WI38 (cell line): ENCODE data around the gene SCAND1.
"Not testable (repeated sequence)": the region's sequence is repeated elsewhere in the genome, so short reads cannot be mapped to it uniquely, and the experiment has no call there.

Source experiments
- H3K4me3 ChIP-seq: 2 replicates; pipeline ENCODE4 v1.5.1; 2011; ENCODE audit warnings: low read depth, mild to moderate bottlenecking, control low read depth, low read length
- TF ChIP-seq, protein P1 (sequence below): IDR thresholded peaks from 2 replicates; pipeline ENCODE4 v1.5.1; 2012; ENCODE audit warnings: low read depth, mild to moderate bottlenecking, control low read depth, low read length

SCAND1 gene

DNA sequence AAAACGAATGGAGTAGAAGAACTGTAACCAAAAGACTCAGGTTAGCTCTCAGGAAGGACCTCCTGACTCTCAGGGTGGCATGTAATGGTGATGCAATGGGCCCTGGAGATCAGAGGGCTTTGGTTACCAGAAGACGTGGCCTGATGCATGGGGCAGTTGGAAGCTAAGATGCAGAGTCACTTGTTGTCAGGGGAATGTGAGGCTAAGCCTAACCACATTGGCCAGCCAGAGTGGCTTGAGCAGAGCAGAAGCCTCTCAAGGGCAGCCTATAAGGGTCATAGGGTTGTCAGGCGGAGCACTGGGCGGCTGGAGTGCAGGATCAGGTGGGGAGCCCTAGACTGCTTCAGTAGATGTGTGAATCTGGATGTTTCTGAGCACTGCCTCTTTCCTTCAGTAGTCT lies 20.0 kb upstream of the SCAND1 start:
- TF ChIP-seq, protein P1, sequence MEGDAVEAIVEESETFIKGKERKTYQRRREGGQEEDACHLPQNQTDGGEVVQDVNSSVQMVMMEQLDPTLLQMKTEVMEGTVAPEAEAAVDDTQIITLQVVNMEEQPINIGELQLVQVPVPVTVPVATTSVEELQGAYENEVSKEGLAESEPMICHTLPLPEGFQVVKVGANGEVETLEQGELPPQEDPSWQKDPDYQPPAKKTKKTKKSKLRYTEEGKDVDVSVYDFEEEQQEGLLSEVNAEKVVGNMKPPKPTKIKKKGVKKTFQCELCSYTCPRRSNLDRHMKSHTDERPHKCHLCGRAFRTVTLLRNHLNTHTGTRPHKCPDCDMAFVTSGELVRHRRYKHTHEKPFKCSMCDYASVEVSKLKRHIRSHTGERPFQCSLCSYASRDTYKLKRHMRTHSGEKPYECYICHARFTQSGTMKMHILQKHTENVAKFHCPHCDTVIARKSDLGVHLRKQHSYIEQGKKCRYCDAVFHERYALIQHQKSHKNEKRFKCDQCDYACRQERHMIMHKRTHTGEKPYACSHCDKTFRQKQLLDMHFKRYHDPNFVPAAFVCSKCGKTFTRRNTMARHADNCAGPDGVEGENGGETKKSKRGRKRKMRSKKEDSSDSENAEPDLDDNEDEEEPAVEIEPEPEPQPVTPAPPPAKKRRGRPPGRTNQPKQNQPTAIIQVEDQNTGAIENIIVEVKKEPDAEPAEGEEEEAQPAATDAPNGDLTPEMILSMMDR = no peak
- H3K4me3 ChIP-seq = no peak overlapping the region

DNA sequence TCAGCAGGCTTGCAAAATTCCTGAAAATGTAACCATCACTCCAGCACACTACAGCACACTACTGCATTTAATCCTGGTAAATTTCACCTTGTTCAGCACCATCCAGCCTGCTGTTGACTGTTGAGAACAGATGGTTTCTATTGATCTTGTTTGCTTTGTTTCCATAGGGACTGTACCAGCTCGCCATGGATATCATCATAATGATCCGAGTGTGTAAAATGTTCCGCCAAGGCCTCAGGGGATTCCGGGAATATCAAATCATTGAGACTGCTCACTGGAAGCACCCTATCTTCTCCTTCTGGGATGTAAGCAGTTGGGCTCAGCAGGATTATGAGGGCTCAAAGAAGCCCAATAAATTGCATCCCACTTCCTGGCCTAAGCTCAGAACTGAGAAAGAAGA lies 18.2 kb upstream of the SCAND1 start:
- no peak overlapping the region for H3K4me3 ChIP-seq
- TF ChIP-seq, protein P1 = no peak

DNA sequence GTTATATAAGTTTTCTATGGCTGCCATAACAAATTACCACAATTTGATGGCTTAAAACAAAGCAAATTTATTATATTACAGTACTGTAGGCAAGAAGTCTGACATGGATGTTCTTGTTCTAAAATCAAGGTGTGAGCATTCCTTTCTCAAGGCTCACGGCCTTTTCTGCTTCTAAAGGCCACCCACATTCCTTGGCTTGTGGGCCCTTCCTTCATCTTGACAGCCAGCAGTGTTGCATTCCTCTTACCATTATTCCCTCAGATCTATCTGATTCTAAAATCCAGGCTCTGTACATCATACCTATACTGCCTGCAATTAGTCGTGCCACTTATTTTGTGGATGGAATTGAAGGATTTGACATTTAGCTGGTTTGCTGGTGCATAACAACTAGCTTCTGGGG lies 17.7 kb upstream of the SCAND1 start:
- TF ChIP-seq, protein P1 = no peak
- H3K4me3 ChIP-seq = no peak overlapping the region

DNA sequence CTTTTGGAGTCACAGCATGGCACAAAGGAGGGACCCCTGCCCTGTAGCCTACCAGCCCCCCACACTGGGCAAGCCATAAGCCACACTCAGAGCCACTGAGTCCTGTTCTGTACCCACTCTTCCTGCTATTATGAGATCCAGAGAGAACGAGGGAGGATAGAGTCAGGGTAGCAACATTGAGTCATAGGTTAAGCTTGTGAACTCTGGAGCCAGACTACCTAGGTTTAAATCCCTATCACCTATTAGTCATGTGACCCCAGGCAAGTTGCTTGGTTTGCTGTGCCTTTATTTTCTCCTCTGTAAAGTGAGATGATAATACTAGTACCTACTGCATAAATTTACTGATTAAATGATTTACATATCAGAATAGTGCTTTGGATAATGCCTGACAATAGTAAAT lies 14.6 kb upstream of the SCAND1 start:
- TF ChIP-seq, protein P1 = no peak
- no peak overlapping the region for H3K4me3 ChIP-seq

DNA sequence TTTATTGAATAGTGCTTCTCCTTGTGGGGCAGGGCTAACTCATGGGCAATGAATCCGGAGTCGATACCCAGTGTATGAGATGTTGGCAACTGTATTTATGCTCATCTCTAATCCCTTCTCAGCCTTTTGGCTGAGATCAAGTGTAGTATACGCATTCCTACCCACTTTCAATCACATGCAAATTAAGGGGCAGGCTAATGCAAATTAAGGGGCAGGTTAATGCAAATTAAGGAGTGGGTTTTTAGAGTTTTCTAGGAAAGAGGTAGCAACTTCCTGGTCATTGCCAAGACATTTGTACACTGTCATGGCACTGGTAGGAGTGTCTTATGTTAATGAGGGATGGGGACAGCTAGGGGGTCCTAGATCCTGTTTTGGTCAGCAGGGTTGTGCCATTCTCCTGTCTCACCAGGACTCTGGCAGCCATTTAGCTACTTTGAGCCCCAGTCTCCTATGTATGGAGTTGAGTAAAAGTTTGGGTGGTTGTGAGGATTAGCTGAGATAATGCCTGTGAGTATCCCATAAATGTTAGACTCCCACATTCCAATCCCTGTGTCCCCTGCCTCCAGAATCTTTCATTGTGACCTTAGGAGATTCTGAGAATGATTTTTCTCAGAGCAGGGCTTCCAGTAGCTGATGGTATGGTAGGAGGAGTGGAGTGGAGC lies 13.8 kb upstream of the SCAND1 start, which contains the start of gene CNBD2:
Gene CNBD2, plus strand, starts transcription at position 612 of the 662 bp plus-strand sequence. CDS start 173 bp downstream, outside the sequence.
- no peak within 1 kb of the TSS for H3K4me3 ChIP-seq
- TF ChIP-seq, protein P1 = no peak

DNA sequence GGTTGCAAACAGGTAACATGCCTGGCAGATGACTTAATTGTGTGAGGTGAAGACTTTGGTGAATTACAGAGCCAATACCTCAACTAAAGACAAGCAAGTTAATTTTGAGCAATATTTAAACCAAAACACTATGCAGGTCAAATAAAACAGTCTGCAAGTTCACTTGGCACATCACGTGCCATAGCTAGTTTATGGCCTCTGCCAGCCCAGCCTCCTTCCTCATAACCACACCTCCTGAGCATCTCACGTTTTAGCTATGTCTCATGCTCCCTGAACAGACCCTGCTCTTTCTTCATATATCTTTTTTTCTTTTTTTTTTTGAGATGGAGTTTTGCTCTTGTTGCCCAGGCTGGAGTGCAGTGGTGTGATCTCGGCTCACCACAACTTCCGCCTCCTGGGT lies 9.6 kb upstream of the SCAND1 start:
- H3K4me3 ChIP-seq = no peak overlapping the region
- TF ChIP-seq, protein P1 = no peak

DNA sequence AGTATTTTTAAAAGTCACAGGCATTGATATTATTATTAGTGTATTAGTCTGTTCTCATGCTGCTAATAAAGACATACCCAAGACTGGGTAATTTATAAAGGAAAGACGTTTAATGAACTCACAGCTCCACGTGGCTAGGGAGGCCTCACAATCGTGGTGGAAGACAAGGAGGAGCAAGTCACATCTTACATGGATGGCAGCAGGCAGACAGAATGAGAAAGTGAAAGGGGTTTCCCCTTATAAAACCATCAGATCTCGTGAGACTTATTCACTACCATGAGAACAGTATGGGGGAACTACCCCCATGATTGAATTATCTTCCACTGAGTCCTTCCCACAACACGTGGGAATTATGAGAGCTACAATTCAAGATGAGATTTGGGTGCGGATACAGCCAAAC lies 5.0 kb upstream of the SCAND1 start:
- not testable (repeated sequence) for H3K4me3 ChIP-seq

DNA sequence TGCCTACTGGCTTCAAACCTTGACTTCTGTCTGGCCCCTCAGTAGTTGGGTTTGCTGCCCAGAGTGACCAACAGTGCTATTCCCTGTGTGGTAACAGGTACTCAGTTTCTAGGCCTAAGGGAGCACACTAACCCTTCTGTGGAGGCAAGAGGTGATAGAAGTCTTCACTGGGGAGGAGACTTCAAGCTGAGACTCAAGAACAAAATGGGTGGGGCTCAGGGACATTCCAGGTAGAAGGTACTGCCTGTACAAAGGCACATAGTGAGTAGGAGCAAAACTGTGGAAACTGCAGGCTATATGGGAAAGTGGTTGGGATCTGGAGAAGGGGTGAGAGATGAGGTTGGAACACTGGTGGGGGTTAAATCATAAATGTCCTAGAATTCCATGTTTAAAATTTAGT lies 2.3 kb upstream of the SCAND1 start:
- H3K4me3 ChIP-seq = no peak overlapping the region
- TF ChIP-seq, protein P1 = no peak
